ENCODE measurements around the gene AHSG.

- TF ChIP-seq, protein P1, sequence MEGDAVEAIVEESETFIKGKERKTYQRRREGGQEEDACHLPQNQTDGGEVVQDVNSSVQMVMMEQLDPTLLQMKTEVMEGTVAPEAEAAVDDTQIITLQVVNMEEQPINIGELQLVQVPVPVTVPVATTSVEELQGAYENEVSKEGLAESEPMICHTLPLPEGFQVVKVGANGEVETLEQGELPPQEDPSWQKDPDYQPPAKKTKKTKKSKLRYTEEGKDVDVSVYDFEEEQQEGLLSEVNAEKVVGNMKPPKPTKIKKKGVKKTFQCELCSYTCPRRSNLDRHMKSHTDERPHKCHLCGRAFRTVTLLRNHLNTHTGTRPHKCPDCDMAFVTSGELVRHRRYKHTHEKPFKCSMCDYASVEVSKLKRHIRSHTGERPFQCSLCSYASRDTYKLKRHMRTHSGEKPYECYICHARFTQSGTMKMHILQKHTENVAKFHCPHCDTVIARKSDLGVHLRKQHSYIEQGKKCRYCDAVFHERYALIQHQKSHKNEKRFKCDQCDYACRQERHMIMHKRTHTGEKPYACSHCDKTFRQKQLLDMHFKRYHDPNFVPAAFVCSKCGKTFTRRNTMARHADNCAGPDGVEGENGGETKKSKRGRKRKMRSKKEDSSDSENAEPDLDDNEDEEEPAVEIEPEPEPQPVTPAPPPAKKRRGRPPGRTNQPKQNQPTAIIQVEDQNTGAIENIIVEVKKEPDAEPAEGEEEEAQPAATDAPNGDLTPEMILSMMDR (IDR thresholded peaks at IDR 0.05), result no peak
- no peak for TF ChIP-seq POLR2A (IDR thresholded peaks at IDR 0.05)
These were observed 31.8 kb downstream of the AHSG start for GRCh38 chr3:186644683-186645082.
